Astrocyte (in vitro differentiated cells and primary cell): ENCODE results near the gene MTFP1. TPM values are rescaled to one million over a fixed set of nuclear protein-coding genes. Genes with fewer than 3 reads are reported as not detected.

ENCODE experiments used
- DNase-seq: peaks from one replicate; pipeline ENCODE4 v3.0.0-alpha.2; 2010; ENCODE audit warnings: low read depth
- FAIRE-seq: peaks from 2 replicates; lab custom pipeline; 2011; peaks lifted over from hg19 to GRCh38; lab: Jason Lieb, UNC
- H2AFZ ChIP-seq: 2 replicates; pipeline ENCODE4 v1.6.0; 2012; ENCODE audit warnings: low read depth, low read length, inconsistent platforms
- H3K27ac ChIP-seq: 2 replicates; pipeline ENCODE4 v1.5.1; 2011; ENCODE audit warnings: low read depth, low read length, inconsistent platforms
- H3K27me3 ChIP-seq: 2 replicates; pipeline ENCODE4 v1.6.0; 2011; ENCODE audit warnings: low read length, inconsistent platforms; ENCODE audit not compliant: insufficient read depth
- H3K36me3 ChIP-seq: 2 replicates; pipeline ENCODE4 v1.5.1; 2011; ENCODE audit warnings: low read length, inconsistent platforms; ENCODE audit not compliant: insufficient read depth
- H3K4me1 ChIP-seq: 2 replicates; pipeline ENCODE4 v1.5.1; 2011; ENCODE audit warnings: low read length, inconsistent platforms; ENCODE audit not compliant: insufficient read depth
- H3K4me2 ChIP-seq: 2 replicates; pipeline ENCODE4 v1.6.0; 2012; ENCODE audit warnings: low read length, inconsistent platforms
- H3K4me3 ChIP-seq: 2 replicates; pipeline ENCODE4 v1.5.1; 2011; ENCODE audit warnings: low read depth, mild to moderate bottlenecking, low read length, inconsistent platforms; ENCODE audit not compliant: insufficient read depth
- H3K79me2 ChIP-seq: 2 replicates; pipeline ENCODE4 v1.6.0; 2012; ENCODE audit warnings: mild to moderate bottlenecking, low read length, inconsistent platforms; ENCODE audit not compliant: insufficient read depth
- H3K9ac ChIP-seq: 2 replicates; pipeline ENCODE4 v1.6.0; 2012; ENCODE audit warnings: mild to moderate bottlenecking, low read length, inconsistent platforms
- H3K9me3 ChIP-seq: 2 replicates; pipeline ENCODE4 v1.5.1; 2012; ENCODE audit warnings: low read depth, mild to moderate bottlenecking, low read length, inconsistent platforms; ENCODE audit not compliant: insufficient read depth
- H4K20me1 ChIP-seq: 2 replicates; pipeline ENCODE4 v1.6.0; 2012; ENCODE audit warnings: low read length, inconsistent platforms; ENCODE audit not compliant: insufficient read depth
- H3K27ac Mint-ChIP-seq: one replicate; pipeline ENCODE4 v1.8.0; 2021; ENCODE audit warnings: mild to moderate bottlenecking, mixed read lengths; ENCODE audit not compliant: unreplicated experiment
- H3K27me3 Mint-ChIP-seq: one replicate; pipeline ENCODE4 v1.8.0; 2021; ENCODE audit warnings: low read depth, mixed read lengths; ENCODE audit not compliant: unreplicated experiment
- H3K36me3 Mint-ChIP-seq: one replicate; pipeline ENCODE4 v1.8.0; 2021; ENCODE audit warnings: low read depth, mixed read lengths; ENCODE audit not compliant: unreplicated experiment
- H3K4me1 Mint-ChIP-seq: one replicate; pipeline ENCODE4 v1.8.0; 2021; ENCODE audit warnings: low read depth, mixed read lengths; ENCODE audit not compliant: unreplicated experiment
- H3K4me3 Mint-ChIP-seq: one replicate; pipeline ENCODE4 v1.8.0; 2021; ENCODE audit warnings: mild to moderate bottlenecking, moderate library complexity, mixed read lengths; ENCODE audit not compliant: unreplicated experiment
- H3K9me3 Mint-ChIP-seq: one replicate; pipeline ENCODE4 v1.8.0; 2021; ENCODE audit warnings: mild to moderate bottlenecking, mixed read lengths; ENCODE audit not compliant: unreplicated experiment
- CTCF ChIP-seq: IDR thresholded peaks from 2 replicates; pipeline ENCODE4 v1.5.1; 2011; ENCODE audit warnings: low read depth, mild to moderate bottlenecking, inconsistent platforms, low read length, moderate library complexity; ENCODE audit not compliant: insufficient read depth
- EZH2 ChIP-seq: IDR thresholded peaks from 2 replicates; pipeline ENCODE4 v1.6.1; 2012; ENCODE audit warnings: mild to moderate bottlenecking, low read length, inconsistent platforms; ENCODE audit not compliant: insufficient read depth
- total RNA-seq: library from RNA; stranded (reverse); gene quantifications from 2 replicates; pipeline ENCODE4 v1.2.1, GENCODE V29; 2021

The MTFP1 gene
- total RNA-seq, 1 donor from 2014 or later, result 13.0 TPM

- H3K36me3 ChIP-seq, result no peaks in the 10 kb centered on the region
- no peak overlapping the region for H3K27ac ChIP-seq
- no peak for DNase-seq
- Mint-ChIP-seq H3K27ac (no peak overlapping the region), H3K27me3 (no peaks in the 10 kb centered on the region), H3K9me3 (no peaks in the 10 kb centered on the region), H3K4me3 (no peak overlapping the region), H3K36me3 (peaks cover 5% of the 10 kb centered on the region), H3K4me1 (no peaks in the 10 kb centered on the region)
- no peak for FAIRE-seq
- no peaks in the 10 kb centered on the region for H4K20me1 ChIP-seq
- no peaks in the 10 kb centered on the region for H3K79me2 ChIP-seq
- no peak overlapping the region for H3K9ac ChIP-seq
- H3K4me3 ChIP-seq, result no peak overlapping the region
- no peak overlapping the region for H2AFZ ChIP-seq
- H3K4me2 ChIP-seq, result no peak overlapping the region
- peaks cover 17% of the 10 kb centered on the region for H3K4me1 ChIP-seq
- no peaks in the 10 kb centered on the region for H3K9me3 ChIP-seq
- TF ChIP-seq CTCF, result no peak
- TF ChIP-seq EZH2, result no peak
- no peaks in the 10 kb centered on the region for H3K27me3 ChIP-seq
These were observed 4.3 kb downstream of the MTFP1 start for GRCh38 chr22:30429887-30430286.

GRCh38 chr22:30430933-30431332 lies 5.4 kb downstream of the MTFP1 start:
- H3K27ac ChIP-seq, result no peak overlapping the region
- H3K27me3 ChIP-seq, result no peaks in the 10 kb centered on the region
- no peaks in the 10 kb centered on the region for H3K36me3 ChIP-seq
- no peaks in the 10 kb centered on the region for H3K27me3 Mint-ChIP-seq
- FAIRE-seq, result no peak
- no peak overlapping the region for H3K27ac Mint-ChIP-seq
- no peak overlapping the region for H3K4me2 ChIP-seq
- no peaks in the 10 kb centered on the region for H3K79me2 ChIP-seq
- H3K4me3 ChIP-seq, result no peak overlapping the region
- H3K4me1 Mint-ChIP-seq, result no peaks in the 10 kb centered on the region
- DNase-seq, result no peak
- no peaks in the 10 kb centered on the region for H4K20me1 ChIP-seq
- H3K9ac ChIP-seq, result no peak overlapping the region
- H2AFZ ChIP-seq, result no peak overlapping the region
- H3K36me3 Mint-ChIP-seq, result peaks cover 5% of the 10 kb centered on the region
- no peak overlapping the region for H3K4me3 Mint-ChIP-seq
- peaks cover 12% of the 10 kb centered on the region for H3K4me1 ChIP-seq
- TF ChIP-seq CTCF (no peak), EZH2 (no peak)
- no peaks in the 10 kb centered on the region for H3K9me3 ChIP-seq
- no peaks in the 10 kb centered on the region for H3K9me3 Mint-ChIP-seq

- no peaks in the 10 kb centered on the region for H3K27me3 Mint-ChIP-seq
- Histone ChIP-seq H3K79me2 (no peaks in the 10 kb centered on the region), H3K4me1 (peaks cover 4% of the 10 kb centered on the region), H4K20me1 (no peaks in the 10 kb centered on the region), H3K36me3 (no peaks in the 10 kb centered on the region), H3K4me3 (no peak overlapping the region), H3K27me3 (no peaks in the 10 kb centered on the region), H3K4me2 (no peak overlapping the region), H3K9me3 (no peaks in the 10 kb centered on the region), H2AFZ (no peak overlapping the region), H3K27ac (no peak overlapping the region), H3K9ac (no peak overlapping the region)
- H3K27ac Mint-ChIP-seq, result no peak overlapping the region
- TF ChIP-seq EZH2 (no peak), CTCF (no peak)
- peaks cover 5% of the 10 kb centered on the region for H3K36me3 Mint-ChIP-seq
- H3K4me3 Mint-ChIP-seq, result no peak overlapping the region
- H3K4me1 Mint-ChIP-seq, result no peaks in the 10 kb centered on the region
- no peak for DNase-seq
- no peak for FAIRE-seq
- H3K9me3 Mint-ChIP-seq, result no peaks in the 10 kb centered on the region
These were observed 6.5 kb downstream of the MTFP1 start for GRCh38 chr22:30432096-30432495.
